Measurements from ENCODE around the gene DES. TPM values are rescaled to one million over a fixed set of nuclear protein-coding genes. Genes with fewer than 3 reads are reported as not detected.
A peak's percentile ranks its signal among the peaks of the same experiment; 100 is the strongest.

DES gene
- total and polyA plus RNA-seq, 2 of the 4 experiments (the other 2 are of a cell fraction), result 4.3 to 4.9 TPM

- TF ChIP-seq MXI1 (IDR thresholded peaks at IDR 0.05; ENCODE audit: borderline replicate concordance, low read depth, low read length), result no peak
These were observed 7.3 kb downstream of the DES start (continued) for GRCh38 chr2:219425238-219426067.

GRCh38 chr2:219426068-219426443, 7.9 kb downstream of the DES start:
- 74% methylated on average over 6 of the region's 7 CpGs; no CpG with 5 or more reads in 1 of the 2 experiments for WGBS, 2 experiments (ENCODE audit: extremely low coverage in 2 of 2, insufficient read length in 1 of 2)
- H3K18ac ChIP-seq (ENCODE audit: low read depth, low read length), result no peak overlapping the region
- H2AK5ac ChIP-seq (ENCODE audit: low read depth, low read length), result peak overlapping the region; percentile 61; the same call in 1 of the 2 replicates
- no peak overlapping the region; the same call in 1 of the 2 replicates for H3K4ac ChIP-seq (ENCODE audit: low read depth, low read length)
- CTCF ChIA-PET, result no interaction called here
- intact Hi-C loops (cut with micrococcal nuclease) (no loop called here), dilution Hi-C loops (cut with HindIII; ENCODE audit: low sequenced_read_pairs, unreplicated experiment) (no loop called here), in situ Hi-C loops (cut with MboI; ENCODE audit: low sequenced_read_pairs) (no loop called here)
- no peaks in the 10 kb centered on the region for H3K79me1 ChIP-seq (ENCODE audit: low read depth in 1 of 2, low read length in 2 of 2)
- H2BK5ac ChIP-seq (ENCODE audit: low read depth, low read length, poor library complexity, severe bottlenecking), result no peak overlapping the region
- no TSS peak for BruUV-seq (replicated peaks)
- POLR2A ChIA-PET (ENCODE audit: unreplicated experiment), result no interaction called here
- H2AFZ ChIP-seq (replicated peaks; ENCODE audit: low read length, poor library complexity), result no peak overlapping the region
- H2BK120ac ChIP-seq (ENCODE audit: low read depth, low read length), result no peak overlapping the region
- no peak overlapping the region for H3K4me3 ChIP-seq (ENCODE audit: insufficient read depth, low read depth, low read length)
- H4K5ac ChIP-seq (ENCODE audit: low read depth, low read length), result no peak overlapping the region
- no peak for TF ChIP-seq MAZ (IDR thresholded peaks at IDR 0.05; ENCODE audit: borderline replicate concordance, low read depth, low read length)
- no peak for TF ChIP-seq FOS (IDR thresholded peaks at IDR 0.05; ENCODE audit: low read depth, low read length)
- no peaks in the 10 kb centered on the region for H3K36me3 ChIP-seq (ENCODE audit: control insufficient read depth, insufficient read depth, low read length)
- H3K14ac ChIP-seq (replicated peaks; ENCODE audit: low read depth, low read length), result no peak overlapping the region
- H2BK20ac ChIP-seq (ENCODE audit: low read depth, low read length), result no peak overlapping the region
- no peaks in the 10 kb centered on the region for H3K9me3 ChIP-seq (ENCODE audit: control insufficient read depth, insufficient read depth, low read length)
- H3K9ac ChIP-seq (ENCODE audit: low read depth, low read length), result no peak overlapping the region
- ATAC-seq (ENCODE audit: low read depth) (no peak), DNase-seq (no peak)
- H3K4me2 ChIP-seq (ENCODE audit: low read depth, low read length), result no peak overlapping the region
- H4K8ac ChIP-seq (ENCODE audit: low read depth in 2 of 2, low read length in 2 of 2), result no peak overlapping the region
- no peak overlapping the region for H4K91ac ChIP-seq (ENCODE audit: insufficient read depth, low read depth, low read length)
- no peak overlapping the region for H3K23ac ChIP-seq (ENCODE audit: low read depth, low read length)
- H3K4me1 ChIP-seq (ENCODE audit: control insufficient read depth, insufficient read depth, low read length), result peaks cover 13% of the 10 kb centered on the region
- H2BK15ac ChIP-seq (ENCODE audit: low read depth, low read length), result no peak overlapping the region
- no peak overlapping the region for H3K27ac ChIP-seq (ENCODE audit: insufficient read depth, low read length)
- H2AK9ac ChIP-seq (replicated peaks; ENCODE audit: low read depth, low read length, poor library complexity), result no peak overlapping the region
- H3K56ac ChIP-seq (ENCODE audit: extremely low read depth, insufficient read depth, low read length), result no peak overlapping the region
- peaks cover 6% of the 10 kb centered on the region for H3K9me1 ChIP-seq (ENCODE audit: insufficient read depth, low read length)
- H3K27me3 ChIP-seq (ENCODE audit: control insufficient read depth, insufficient read depth, low read length), result no peaks in the 10 kb centered on the region; the same call in 1 of the 2 replicates
- H4K20me1 ChIP-seq (ENCODE audit: insufficient read depth, low read length), result peaks cover 3% of the 10 kb centered on the region; the same call in 1 of the 2 replicates
